ENCODE measurements around the gene AGBL3. TPM values are rescaled to one million over a fixed set of nuclear protein-coding genes. Genes with fewer than 3 reads are reported as not detected.

AGBL3 gene
- total RNA-seq, 4 donors from 2014 or later = 0.61 to 1.9 (median 1.0) TPM

- Histone ChIP-seq H3K4me1 (no peaks in the 10 kb centered on the region), H3K4me3 (no peak overlapping the region), H3K36me3 (peaks cover 0 to 18% of the 10 kb centered on the region in 2 donors), H3K27ac (no peak overlapping the region), H3K27me3 (no peaks in the 10 kb centered on the region), H3K9me3 (no peaks in the 10 kb centered on the region)
- intact Hi-C loops (cut with DNase I; ENCODE audit: low total_unique reads) (loop anchor here (1.0 to 5.0 kb wide), 2 partner anchors 262 to 321 kb away; no protein-coding TSS in a partner anchor), in situ Hi-C loops (cut with MboI; ENCODE audit: low sequenced_read_pairs in 4 of 4) (loop anchor here in 3 of 4 donors (10.0 to 25.0 kb wide), 2 partner anchors 267 to 270 kb away; no protein-coding TSS in a partner anchor)
- TF ChIP-seq POLR2A (IDR thresholded peaks at IDR 0.05) = no peak
- TF ChIP-seq CTCF (IDR thresholded peaks at IDR 0.05 in 4 of 5, conservative IDR thresholded peaks at IDR 0.05 in 1 of 5) = peak; percentile 25 to 53 (median 41)
- ATAC-seq (peak in 1 of 2 donors; percentile 46), DNase-seq (no peak)
Measured at GRCh38 chr7:134954197-134955082, 31.9 kb upstream of the AGBL3 start.

- H3K27ac ChIP-seq = no peak overlapping the region
Measured at GRCh38 chr7:134957005-134957404, 29.3 kb upstream of the AGBL3 start.

GRCh38 chr7:134959810-134960209 lies 26.5 kb upstream of the AGBL3 start:
- in situ Hi-C loops (cut with MboI; ENCODE audit: low sequenced_read_pairs in 4 of 4) = loop anchor here in 3 of 4 donors (10.0 to 25.0 kb wide), 2 partner anchors 273 to 275 kb away; no protein-coding TSS in a partner anchor
- TF ChIP-seq CTCF (IDR thresholded peaks at IDR 0.05 in 4 of 5, conservative IDR thresholded peaks at IDR 0.05 in 1 of 5) = no peak
- TF ChIP-seq POLR2A (IDR thresholded peaks at IDR 0.05) = no peak
- DNase-seq (no peak), ATAC-seq (no peak)
- H3K4me1 ChIP-seq = no peaks in the 10 kb centered on the region
- H3K4me3 ChIP-seq = no peak overlapping the region
- intact Hi-C loops (cut with DNase I; ENCODE audit: low total_unique reads) = no loop called here
- H3K27me3 ChIP-seq = no peaks in the 10 kb centered on the region
- H3K9me3 ChIP-seq = no peaks in the 10 kb centered on the region
- H3K36me3 ChIP-seq = peaks cover 0 to 6% of the 10 kb centered on the region in 2 donors
- no peak overlapping the region for H3K27ac ChIP-seq

More at GRCh38 chr7:134957005-134957404, 29.3 kb upstream of the AGBL3 start:
- Histone ChIP-seq H3K4me1 (no peaks in the 10 kb centered on the region), H3K9me3 (no peaks in the 10 kb centered on the region), H3K36me3 (peaks cover 0 to 10% of the 10 kb centered on the region in 2 donors), H3K27me3 (no peaks in the 10 kb centered on the region), H3K4me3 (no peak overlapping the region)
- no peak for DNase-seq
- ATAC-seq = no peak
- TF ChIP-seq POLR2A (IDR thresholded peaks at IDR 0.05) (no peak), CTCF (IDR thresholded peaks at IDR 0.05 in 4 of 5, conservative IDR thresholded peaks at IDR 0.05 in 1 of 5) (no peak)
- intact Hi-C loops (cut with DNase I; ENCODE audit: low total_unique reads) = no loop called here
- in situ Hi-C loops (cut with MboI; ENCODE audit: low sequenced_read_pairs in 4 of 4) = loop anchor here in 3 of 4 donors (10.0 to 25.0 kb wide), 2 partner anchors 270 to 272 kb away; no protein-coding TSS in a partner anchor

- H3K27me3 ChIP-seq = no peaks in the 10 kb centered on the region
- in situ Hi-C loops (cut with MboI; ENCODE audit: low sequenced_read_pairs in 4 of 4) (loop anchor here in 2 of 4 donors (25.0 kb wide), 1 partner anchor 275 kb away; no protein-coding TSS in a partner anchor), intact Hi-C loops (cut with DNase I; ENCODE audit: low total_unique reads) (no loop called here)
- no peak overlapping the region for H3K4me3 ChIP-seq
- H3K4me1 ChIP-seq = no peaks in the 10 kb centered on the region
- H3K36me3 ChIP-seq = peaks cover 0 to 6% of the 10 kb centered on the region in 2 donors
- TF ChIP-seq CTCF (IDR thresholded peaks at IDR 0.05 in 4 of 5, conservative IDR thresholded peaks at IDR 0.05 in 1 of 5) = no peak
- TF ChIP-seq POLR2A (IDR thresholded peaks at IDR 0.05) = no peak
- ATAC-seq = no peak
- H3K27ac ChIP-seq = no peak overlapping the region
- no peak for DNase-seq
- H3K9me3 ChIP-seq = no peaks in the 10 kb centered on the region
Measured at GRCh38 chr7:134962270-134962780, 24.0 kb upstream of the AGBL3 start.
